ENCODE data around the gene ABHD1.

Gene ABHD1

GRCh38 chr2:27137322-27137935 is 13.8 kb downstream of the ABHD1 start:
- POLR2A ChIA-PET, result no interaction called here
- no peak for DNase-seq (ENCODE audit: low read depth, low spot score)
- H3K4me3 ChIP-seq (ENCODE audit: low read depth, low read length), result no peak overlapping the region
- no peak for TF ChIP-seq CTCF (IDR thresholded peaks at IDR 0.05; ENCODE audit: insufficient read depth, low read length, missing control alignments)
- CTCF ChIA-PET, result no interaction called here

- H3K4me3 ChIP-seq (ENCODE audit: low read depth, low read length), result no peak overlapping the region
- ChIA-PET POLR2A (no interaction called here), CTCF (interaction anchor here (1.5 kb wide), 1 partner anchor 32 kb away, joined by 3 read pairs; no protein-coding TSS in a partner anchor)
- TF ChIP-seq CTCF (IDR thresholded peaks at IDR 0.05; ENCODE audit: insufficient read depth, low read length, missing control alignments), result no peak
- DNase-seq (ENCODE audit: low read depth, low spot score), result no peak
Measured at GRCh38 chr2:27138111-27138510, 14.5 kb downstream of the ABHD1 start.

- no peak for DNase-seq (ENCODE audit: low read depth, low spot score)
- TF ChIP-seq CTCF (IDR thresholded peaks at IDR 0.05; ENCODE audit: insufficient read depth, low read length, missing control alignments), result no peak
- POLR2A ChIA-PET, result no interaction called here
Measured at GRCh38 chr2:27139310-27139709, 15.7 kb downstream of the ABHD1 start, which contains the start of gene PRR30. PRR30 (minus strand) TSS chr2:27139410; CDS start chr2:27138329, 1,081 bp downstream.

GRCh38 chr2:27143285-27143684 is 19.7 kb downstream of the ABHD1 start:
- DNase-seq (ENCODE audit: low read depth, low spot score), result no peak
- ChIA-PET CTCF (interaction anchor here (1.3 to 1.6 kb wide), 2 partner anchors 15 to 23 kb away, joined by 3 read pairs; no protein-coding TSS in a partner anchor), POLR2A (no interaction called here)
- TF ChIP-seq CTCF (IDR thresholded peaks at IDR 0.05; ENCODE audit: insufficient read depth, low read length, missing control alignments), result no peak
- no peak overlapping the region for H3K4me3 ChIP-seq (ENCODE audit: low read depth, low read length)

More at GRCh38 chr2:27139310-27139709, 15.7 kb downstream of the ABHD1 start, which contains the start of gene PRR30:
- CTCF ChIA-PET, result interaction anchor here (1.5 kb wide), 1 partner anchor 31 kb away, joined by 3 read pairs; no protein-coding TSS in a partner anchor
- no peak within 1 kb of the TSS for H3K4me3 ChIP-seq (ENCODE audit: low read depth, low read length)

- H3K4me3 ChIP-seq (ENCODE audit: low read depth, low read length), result no peak overlapping the region
- no peak for TF ChIP-seq CTCF (IDR thresholded peaks at IDR 0.05; ENCODE audit: insufficient read depth, low read length, missing control alignments)
- ChIA-PET CTCF (interaction anchor here (0.6 to 8.2 kb wide), 2 partner anchors 12 to 25 kb away, joined by 3 to 56 read pairs; no protein-coding TSS in a partner anchor), POLR2A (no interaction called here)
- DNase-seq (ENCODE audit: low read depth, low spot score), result no peak
Measured at GRCh38 chr2:27145682-27146081, 22.1 kb downstream of the ABHD1 start.

- ChIA-PET CTCF (interaction anchor here (2.2 to 8.2 kb wide), 2 partner anchors 23 to 43 kb away, joined by 8 to 56 read pairs; no protein-coding TSS in a partner anchor), POLR2A (no interaction called here)
- no peak for TF ChIP-seq CTCF (IDR thresholded peaks at IDR 0.05; ENCODE audit: insufficient read depth, low read length, missing control alignments)
Measured at GRCh38 chr2:27147935-27148334, 24.3 kb downstream of the ABHD1 start.

More at GRCh38 chr2:27147935-27148334, 24.3 kb downstream of the ABHD1 start:
- DNase-seq (ENCODE audit: low read depth, low spot score), result no peak
- H3K4me3 ChIP-seq (ENCODE audit: low read depth, low read length), result no peak overlapping the region

Measured in AG04449 (cell line).